Stimulated activated CD8-positive, alpha-beta memory T cell treated with anti-CD3 and anti-CD28 coated beads, Interleukin-12 subunit alpha, Interleukin-12 subunit beta, amount 100 ng/mL, for 24 hours (primary cell): ENCODE results near the gene DOCK2.

Experiments
- DNase-seq: peaks from one replicate; pipeline ENCODE4 v3.0.0-alpha.2; 2020; ENCODE audit errors: extremely low read depth

DOCK2 gene

GRCh38 chr5:169691471-169691870 lies 54.4 kb downstream of the DOCK2 start:
- no peak for DNase-seq

GRCh38 chr5:169694091-169694625 lies 57.1 kb downstream of the DOCK2 start:
- DNase-seq = no peak

GRCh38 chr5:169695025-169695625 lies 58.0 kb downstream of the DOCK2 start:
- no peak for DNase-seq

- no peak for DNase-seq
Measured at GRCh38 chr5:169695919-169696490, 58.9 kb downstream of the DOCK2 start.

GRCh38 chr5:169696621-169697510 lies 59.8 kb downstream of the DOCK2 start:
- no peak for DNase-seq

GRCh38 chr5:169697511-169697890 lies 60.4 kb downstream of the DOCK2 start:
- no peak for DNase-seq

GRCh38 chr5:169697976-169698375 lies 60.9 kb downstream of the DOCK2 start:
- DNase-seq = no peak

- DNase-seq = no peak
Measured at GRCh38 chr5:169700611-169701010, 63.5 kb downstream of the DOCK2 start.

GRCh38 chr5:169701910-169702451 lies 64.9 kb downstream of the DOCK2 start:
- DNase-seq = no peak

- no peak for DNase-seq
Measured at GRCh38 chr5:169702693-169703481, 65.8 kb downstream of the DOCK2 start.

GRCh38 chr5:169703813-169704212 lies 66.7 kb downstream of the DOCK2 start:
- DNase-seq = no peak

- no peak for DNase-seq
Measured at GRCh38 chr5:169705322-169705721, 68.2 kb downstream of the DOCK2 start.

- no peak for DNase-seq
Measured at GRCh38 chr5:169706071-169706470, 69.0 kb downstream of the DOCK2 start.

GRCh38 chr5:169706758-169707450 lies 69.8 kb downstream of the DOCK2 start:
- no peak for DNase-seq

- DNase-seq = no peak
Measured at GRCh38 chr5:169707686-169708085, 70.6 kb downstream of the DOCK2 start.

- DNase-seq = no peak
Measured at GRCh38 chr5:169710675-169711074, 73.6 kb downstream of the DOCK2 start.

GRCh38 chr5:169711551-169712225 lies 74.6 kb downstream of the DOCK2 start:
- no peak for DNase-seq

GRCh38 chr5:169712428-169712827 lies 75.4 kb downstream of the DOCK2 start:
- no peak for DNase-seq

- DNase-seq = no peak
Measured at GRCh38 chr5:169716287-169716686, 79.2 kb downstream of the DOCK2 start.

- DNase-seq = no peak
Measured at GRCh38 chr5:169717288-169717687, 80.2 kb downstream of the DOCK2 start.
